ENCODE results near the gene MORF4L2. TPM values are rescaled to one million over a fixed set of nuclear protein-coding genes. Genes with fewer than 3 reads are reported as not detected.
A peak's percentile ranks its signal among the peaks of the same experiment; 100 is the strongest.

The MORF4L2 gene
- total and polyA plus RNA-seq, 2 experiments from 2014 or later: 772 to 1,160 TPM

- Histone ChIP-seq H4K20me1 (ENCODE audit: insufficient read depth, poor library complexity, severe bottlenecking) (no peaks in the 10 kb centered on the region), H2AFZ (no peak overlapping the region), H3K4me2 (no peak overlapping the region), H3K9me2 (replicated peaks; ENCODE audit: insufficient read depth) (no peaks in the 10 kb centered on the region), H3K9me3 (ENCODE audit: low read depth) (no peaks in the 10 kb centered on the region), H3K4me1 (ENCODE audit: insufficient read depth) (no peaks in the 10 kb centered on the region), H3K27ac (no peak overlapping the region), H3K27me3 (no peaks in the 10 kb centered on the region), H3K36me3 (replicated peaks; ENCODE audit: insufficient read depth, low read depth) (no peaks in the 10 kb centered on the region), H3K4me3 (no peak overlapping the region), H3K79me2 (no peaks in the 10 kb centered on the region)
- DNase-seq (ENCODE audit: low spot score): no peak
- TF ChIP-seq EZH2 (IDR thresholded peaks at IDR 0.05; ENCODE audit: borderline replicate concordance) (no peak), EZH2phosphoT487 (IDR thresholded peaks at IDR 0.05; ENCODE audit: low read depth, severe bottlenecking, unreplicated experiment) (no peak)
- TF ChIP-seq, protein P1, sequence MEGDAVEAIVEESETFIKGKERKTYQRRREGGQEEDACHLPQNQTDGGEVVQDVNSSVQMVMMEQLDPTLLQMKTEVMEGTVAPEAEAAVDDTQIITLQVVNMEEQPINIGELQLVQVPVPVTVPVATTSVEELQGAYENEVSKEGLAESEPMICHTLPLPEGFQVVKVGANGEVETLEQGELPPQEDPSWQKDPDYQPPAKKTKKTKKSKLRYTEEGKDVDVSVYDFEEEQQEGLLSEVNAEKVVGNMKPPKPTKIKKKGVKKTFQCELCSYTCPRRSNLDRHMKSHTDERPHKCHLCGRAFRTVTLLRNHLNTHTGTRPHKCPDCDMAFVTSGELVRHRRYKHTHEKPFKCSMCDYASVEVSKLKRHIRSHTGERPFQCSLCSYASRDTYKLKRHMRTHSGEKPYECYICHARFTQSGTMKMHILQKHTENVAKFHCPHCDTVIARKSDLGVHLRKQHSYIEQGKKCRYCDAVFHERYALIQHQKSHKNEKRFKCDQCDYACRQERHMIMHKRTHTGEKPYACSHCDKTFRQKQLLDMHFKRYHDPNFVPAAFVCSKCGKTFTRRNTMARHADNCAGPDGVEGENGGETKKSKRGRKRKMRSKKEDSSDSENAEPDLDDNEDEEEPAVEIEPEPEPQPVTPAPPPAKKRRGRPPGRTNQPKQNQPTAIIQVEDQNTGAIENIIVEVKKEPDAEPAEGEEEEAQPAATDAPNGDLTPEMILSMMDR (IDR thresholded peaks at IDR 0.05; ENCODE audit: poor library complexity): no peak
Measured at GRCh38 chrX:103697687-103698086, 11.2 kb upstream of the MORF4L2 start.

DNA sequence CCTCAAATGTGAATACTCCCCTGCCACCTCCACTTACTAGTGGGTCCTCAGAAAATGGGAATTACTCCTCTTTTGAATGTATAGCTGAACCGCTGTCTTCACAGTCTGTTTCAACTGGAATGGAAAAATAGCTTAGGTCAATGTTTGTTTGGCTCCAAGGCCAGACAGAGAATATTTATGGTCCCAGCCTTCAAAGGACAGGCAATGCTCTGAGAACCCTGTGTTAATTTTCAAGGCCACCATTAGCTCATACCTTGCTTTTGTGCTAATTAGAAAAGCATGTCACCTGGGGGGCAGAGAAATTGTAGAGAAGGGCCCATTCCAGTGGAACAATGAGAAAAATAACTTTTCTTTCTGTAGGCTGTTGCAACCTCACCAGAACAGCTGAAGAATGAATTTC, 4.6 kb upstream of the MORF4L2 start:
- Histone ChIP-seq H3K79me2 (peaks cover 3% of the 10 kb centered on the region), H3K9me2 (replicated peaks; ENCODE audit: insufficient read depth) (no peaks in the 10 kb centered on the region), H2AFZ (no peak overlapping the region), H4K20me1 (ENCODE audit: insufficient read depth, poor library complexity, severe bottlenecking) (no peaks in the 10 kb centered on the region), H3K27me3 (no peaks in the 10 kb centered on the region), H3K9me3 (ENCODE audit: low read depth) (no peaks in the 10 kb centered on the region), H3K4me1 (ENCODE audit: insufficient read depth) (no peaks in the 10 kb centered on the region), H3K4me2 (no peak overlapping the region), H3K27ac (peak overlapping the region; percentile 49), H3K4me3 (no peak overlapping the region), H3K36me3 (replicated peaks; ENCODE audit: insufficient read depth, low read depth) (no peaks in the 10 kb centered on the region)
- 58% methylated on average over 1 of the region's 1 CpG for WGBS (ENCODE audit: low lambda C conversion rate, missing lambda C conversion rate)
- TF ChIP-seq, protein P1 (IDR thresholded peaks at IDR 0.05; ENCODE audit: poor library complexity): no peak
- TF ChIP-seq EZH2 (IDR thresholded peaks at IDR 0.05; ENCODE audit: borderline replicate concordance): no peak
- no peak for DNase-seq (ENCODE audit: low spot score)

GRCh38 chrX:103688946-103689345, 2.4 kb upstream of the MORF4L2 start:
- H3K36me3 ChIP-seq (replicated peaks; ENCODE audit: insufficient read depth, low read depth): no peaks in the 10 kb centered on the region
- no peaks in the 10 kb centered on the region for H3K9me2 ChIP-seq (replicated peaks; ENCODE audit: insufficient read depth)
- peak overlapping the region; percentile 2 for H3K4me3 ChIP-seq
- no peaks in the 10 kb centered on the region for H3K9me3 ChIP-seq (ENCODE audit: low read depth)
- H3K4me2 ChIP-seq: peak overlapping the region; percentile 75
- H3K4me1 ChIP-seq (ENCODE audit: insufficient read depth): peaks cover 8% of the 10 kb centered on the region
- peak overlapping the region; percentile 34 for H2AFZ ChIP-seq
- TF ChIP-seq EZH2phosphoT487 (IDR thresholded peaks at IDR 0.05; ENCODE audit: low read depth, severe bottlenecking, unreplicated experiment): no peak
- TF ChIP-seq, protein P1 (IDR thresholded peaks at IDR 0.05; ENCODE audit: poor library complexity): peak; percentile 78
- H3K79me2 ChIP-seq: peaks cover 24% of the 10 kb centered on the region
- peaks cover 13% of the 10 kb centered on the region for H4K20me1 ChIP-seq (ENCODE audit: insufficient read depth, poor library complexity, severe bottlenecking)
- peak overlapping the region; percentile 99 for H3K27ac ChIP-seq
- peak; percentile 78 for DNase-seq (ENCODE audit: low spot score)
- WGBS (ENCODE audit: low lambda C conversion rate, missing lambda C conversion rate): 39% methylated on average over 4 of the region's 4 CpGs
- no peaks in the 10 kb centered on the region for H3K27me3 ChIP-seq

DNA sequence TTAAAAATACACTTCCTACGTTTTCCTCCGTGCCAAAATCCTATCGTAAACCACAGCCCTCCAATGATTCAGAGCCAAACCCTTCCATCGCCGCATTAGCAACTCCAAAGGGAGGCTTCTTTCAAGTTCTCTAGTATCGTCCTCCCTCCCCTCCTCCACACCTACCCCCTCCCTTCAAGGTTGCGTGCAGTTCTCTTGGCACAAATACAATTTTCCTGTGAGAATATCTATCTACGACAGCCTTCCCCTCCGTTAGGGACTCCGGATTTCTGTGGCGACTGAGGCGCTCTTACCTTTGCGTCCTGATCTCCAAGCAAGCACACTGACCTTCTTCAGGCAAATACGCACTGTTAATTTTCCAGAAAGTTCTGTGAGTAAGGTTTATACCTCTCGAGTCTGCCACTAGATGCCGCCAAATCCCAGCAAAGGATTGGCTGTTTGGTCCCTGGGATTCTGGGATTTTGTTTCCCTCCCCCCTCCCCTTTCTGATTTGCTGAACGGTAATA, 1.2 kb upstream of the MORF4L2 start:
- Histone ChIP-seq H3K36me3 (replicated peaks; ENCODE audit: insufficient read depth, low read depth) (no peaks in the 10 kb centered on the region), H3K9me3 (ENCODE audit: low read depth) (no peaks in the 10 kb centered on the region), H3K79me2 (peaks cover 36% of the 10 kb centered on the region), H3K4me2 (peak overlapping the region; percentile 75), H3K4me1 (ENCODE audit: insufficient read depth) (peaks cover 14% of the 10 kb centered on the region), H3K9me2 (replicated peaks; ENCODE audit: insufficient read depth) (no peaks in the 10 kb centered on the region), H2AFZ (peak overlapping the region; percentile 80), H3K27ac (peak overlapping the region; percentile 99), H4K20me1 (ENCODE audit: insufficient read depth, poor library complexity, severe bottlenecking) (peaks cover 21% of the 10 kb centered on the region), H3K27me3 (no peaks in the 10 kb centered on the region), H3K4me3 (peak overlapping the region; percentile 77)
- peak; percentile 94 for DNase-seq (ENCODE audit: low spot score)
- no peak for TF ChIP-seq EZH2 (IDR thresholded peaks at IDR 0.05; ENCODE audit: borderline replicate concordance)
- TF ChIP-seq, protein P1 (IDR thresholded peaks at IDR 0.05; ENCODE audit: poor library complexity): peak; percentile 96
- no peak for TF ChIP-seq EZH2phosphoT487 (IDR thresholded peaks at IDR 0.05; ENCODE audit: low read depth, severe bottlenecking, unreplicated experiment)
- WGBS (ENCODE audit: low lambda C conversion rate, missing lambda C conversion rate): under 1% methylated on average over 17 of the region's 17 CpGs
